Superior temporal gyrus (tissue), 1 donor: ENCODE data around the gene CCNJL.

ENCODE experiments used
- DNase-seq: peaks from one replicate; pipeline ENCODE4 v3.0.0-alpha.2; 2016; ENCODE audit errors: extremely low spot score

The CCNJL gene

GRCh38 chr5:160221082-160221481 is 91.3 kb downstream of the CCNJL start:
- DNase-seq, result no peak

DNA sequence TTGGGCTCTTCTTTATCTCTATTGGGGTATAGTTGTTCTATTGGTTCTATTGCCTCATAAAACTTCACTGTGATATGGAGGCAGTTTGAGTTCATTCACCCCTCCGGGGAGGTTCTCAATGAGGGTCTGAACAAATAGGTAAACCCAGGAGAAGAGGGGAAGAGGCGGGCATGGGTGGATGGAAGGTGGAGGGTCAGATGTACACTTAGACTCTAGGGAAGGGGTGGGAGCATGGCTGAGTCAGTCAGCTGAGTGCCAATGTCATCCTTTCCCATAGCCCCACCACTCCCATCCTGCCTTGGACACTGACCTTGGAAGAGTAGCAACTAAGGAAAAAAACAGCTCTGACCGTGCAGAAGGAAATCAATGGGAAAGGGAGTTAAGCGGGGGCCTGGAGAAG is 93.0 kb downstream of the CCNJL start:
- DNase-seq, result no peak

DNA sequence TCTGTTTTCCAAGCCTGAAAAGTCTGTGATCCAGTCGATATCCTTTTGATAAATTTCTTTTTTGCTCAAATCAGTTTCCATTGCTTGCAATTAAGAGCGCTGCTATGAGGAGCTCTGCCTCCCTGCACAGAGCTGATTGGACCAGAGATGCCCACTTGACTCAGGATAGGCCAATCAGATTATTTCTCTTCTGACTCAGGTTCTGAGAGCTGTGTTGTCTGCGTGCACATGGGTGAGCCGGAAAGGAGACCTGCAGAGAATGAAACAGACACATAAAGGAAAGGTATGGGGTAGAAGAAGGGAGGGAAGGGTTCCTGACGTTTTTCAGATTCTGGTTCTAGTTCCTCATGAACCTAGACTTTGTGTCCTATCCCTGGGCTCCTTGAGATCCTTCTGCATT is 98.8 kb downstream of the CCNJL start:
- DNase-seq, result no peak

GRCh38 chr5:160211352-160211751 is 101.0 kb downstream of the CCNJL start:
- DNase-seq, result no peak

DNA sequence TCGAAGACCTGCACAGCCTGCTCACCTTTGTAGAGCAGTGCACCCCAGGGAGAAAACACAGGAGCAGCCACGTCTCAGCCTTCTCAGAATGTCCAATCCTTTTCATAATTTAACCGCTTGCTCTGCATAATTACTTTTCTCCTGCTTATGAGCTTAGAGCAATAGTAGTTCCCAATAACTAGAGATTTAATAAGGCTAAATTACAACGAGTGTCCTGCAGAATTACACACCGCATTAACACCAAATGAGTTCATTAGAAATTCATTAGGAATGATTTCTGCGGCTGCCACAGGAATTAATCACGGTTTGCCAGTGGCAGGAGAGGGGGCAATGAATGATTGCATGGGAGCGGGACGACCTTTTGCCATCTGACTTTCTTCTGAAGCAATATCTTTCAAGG is 101.8 kb downstream of the CCNJL start:
- no peak for DNase-seq

DNA sequence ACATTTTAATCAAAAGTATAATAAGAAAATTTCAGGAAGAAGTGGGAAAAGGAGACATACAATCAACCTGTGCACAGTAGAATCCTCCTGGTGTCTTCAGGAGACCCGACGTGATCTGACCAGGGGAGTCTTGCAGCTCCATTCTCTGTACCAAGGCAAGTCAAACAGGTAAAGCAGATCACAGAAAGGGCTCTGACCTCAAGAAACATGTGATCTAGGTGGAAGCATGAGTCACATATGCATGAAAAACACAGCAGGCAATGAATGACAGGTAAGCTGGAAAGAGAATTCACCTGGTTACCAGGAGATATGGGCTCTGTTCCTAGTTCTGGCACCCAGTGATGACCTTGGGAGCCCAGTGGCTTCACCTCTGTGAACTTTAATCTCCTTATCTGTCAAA is 102.4 kb downstream of the CCNJL start:
- no peak for DNase-seq

- DNase-seq, result no peak
Measured at GRCh38 chr5:160207061-160207460, 105.3 kb downstream of the CCNJL start.
